Heart left ventricle (tissue), 13 donors: ENCODE measurements around the gene JPH3.

Source experiments
- CTCF ChIP-seq, 12 donors: fragments of 200-600 bp; sonication (generic) in 4 of 12; IDR thresholded peaks; one replicate each; pipeline versions ENCODE4 v1.5.0 to v1.8.0; 2018 to 2022; ENCODE audit warnings: antibody characterized with exemption in 12 of 12, mild to moderate bottlenecking in 5 of 12
- POLR2A ChIP-seq, 2 donors: fragments of 450-650 bp; IDR thresholded peaks; one replicate each; pipeline ENCODE4 v1.6.1; 2017; ENCODE audit warnings: antibody characterized with exemption in 2 of 2, mild to moderate bottlenecking in 2 of 2, moderate library complexity in 2 of 2
- donor health status: ischemic (EF 13 %, LVEDD 7.1; RV severe dilation, severe dysfunction).
- donor health status: DM: no; HTN: yes; CAD: no.
- donor health status: DM: no; HTN: no; CAD: no.
- donor health status: ischemic (EF 25% LVEDD 6.9; RV normal size, moderate dysfunction).
- donor health status: ischemic (EF 25% LVEDD 5.7; RV mildly dilated, moderate dysfunction).
- donor health status: ischemic (EF 35%, LVEDD 5.7; RV mildly dilated, moderate dysfunction).
- donor health status: nonischemic (EF 11% LVEDD 7.7; RV severe dilation, severe dysfunction).
- donor health status: DM: yes; HTN: yes; CAD: no.
- donor health status: PGD.
- donor health status: ischemic (EF 29% LVEDD 5.4; RV normal size, mild dysfunction).
- donor health status: nonischemic (EF 23%, LVEDD 6.1; RV moderate dilation, normal function).

- TF ChIP-seq POLR2A (IDR thresholded peaks at IDR 0.05) (no peak), CTCF (IDR thresholded peaks at IDR 0.05) (no peak)
Observed at GRCh38 chr16:87671715-87672270, 69.5 kb downstream of the JPH3 start.
